Bone marrow (tissue), 2 donors: ENCODE data around the gene PODXL2.
"Not testable (repeated sequence)": the region's sequence is repeated elsewhere in the genome, so short reads cannot be mapped to it uniquely, and the experiment has no call there.

Experiments
- DNase-seq, 2 donors: peaks; one replicate each; lab custom pipeline; 2025; lab: John Stamatoyannopoulos, UW

The PODXL2 gene

DNA sequence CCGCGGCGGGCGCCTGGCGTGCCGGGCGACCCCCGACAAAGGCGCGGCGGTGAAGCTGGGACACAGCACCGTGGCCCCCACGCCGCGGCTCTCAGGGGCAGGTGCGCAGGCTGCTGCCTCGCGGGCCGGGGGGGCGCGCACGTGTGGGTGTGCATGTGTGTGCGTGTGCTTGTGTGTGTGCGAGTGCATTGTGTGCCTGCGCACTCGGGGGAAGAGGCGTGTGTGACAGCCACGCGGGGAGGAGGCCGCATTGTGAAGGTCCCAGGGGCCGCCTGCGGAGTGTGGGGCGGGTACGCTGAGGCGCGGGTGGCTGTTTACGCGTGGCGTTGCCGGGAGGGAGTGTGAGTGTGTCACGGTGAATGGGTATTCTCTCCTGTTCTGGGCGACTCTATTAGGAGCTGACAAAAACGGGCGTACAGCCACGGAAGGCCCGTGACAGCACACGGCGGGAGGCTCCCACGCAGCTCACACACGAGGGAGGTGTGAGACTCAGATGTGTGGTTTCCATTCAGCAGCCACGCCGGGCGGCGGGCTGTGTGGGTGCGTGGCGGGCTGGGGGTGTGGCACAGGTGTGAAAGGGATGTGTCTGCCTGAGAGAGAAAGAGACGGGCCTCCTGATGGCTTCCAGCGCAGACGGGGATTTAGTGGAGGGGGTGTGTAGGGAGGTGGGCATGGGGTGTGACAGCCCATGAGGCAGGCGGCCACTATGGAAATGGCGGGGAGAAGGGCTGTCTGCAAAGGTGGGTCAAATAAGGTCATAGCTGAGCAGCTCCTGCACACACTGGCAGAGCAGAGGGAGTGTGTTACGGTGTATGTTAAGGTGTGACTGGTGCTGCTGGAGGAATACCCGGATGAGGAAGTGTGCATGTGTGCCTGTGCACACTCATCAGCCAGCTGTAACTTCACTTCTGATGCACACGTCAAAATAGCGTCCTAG, 750 bp downstream of the PODXL2 start:
- DNase-seq, result no peak

DNA sequence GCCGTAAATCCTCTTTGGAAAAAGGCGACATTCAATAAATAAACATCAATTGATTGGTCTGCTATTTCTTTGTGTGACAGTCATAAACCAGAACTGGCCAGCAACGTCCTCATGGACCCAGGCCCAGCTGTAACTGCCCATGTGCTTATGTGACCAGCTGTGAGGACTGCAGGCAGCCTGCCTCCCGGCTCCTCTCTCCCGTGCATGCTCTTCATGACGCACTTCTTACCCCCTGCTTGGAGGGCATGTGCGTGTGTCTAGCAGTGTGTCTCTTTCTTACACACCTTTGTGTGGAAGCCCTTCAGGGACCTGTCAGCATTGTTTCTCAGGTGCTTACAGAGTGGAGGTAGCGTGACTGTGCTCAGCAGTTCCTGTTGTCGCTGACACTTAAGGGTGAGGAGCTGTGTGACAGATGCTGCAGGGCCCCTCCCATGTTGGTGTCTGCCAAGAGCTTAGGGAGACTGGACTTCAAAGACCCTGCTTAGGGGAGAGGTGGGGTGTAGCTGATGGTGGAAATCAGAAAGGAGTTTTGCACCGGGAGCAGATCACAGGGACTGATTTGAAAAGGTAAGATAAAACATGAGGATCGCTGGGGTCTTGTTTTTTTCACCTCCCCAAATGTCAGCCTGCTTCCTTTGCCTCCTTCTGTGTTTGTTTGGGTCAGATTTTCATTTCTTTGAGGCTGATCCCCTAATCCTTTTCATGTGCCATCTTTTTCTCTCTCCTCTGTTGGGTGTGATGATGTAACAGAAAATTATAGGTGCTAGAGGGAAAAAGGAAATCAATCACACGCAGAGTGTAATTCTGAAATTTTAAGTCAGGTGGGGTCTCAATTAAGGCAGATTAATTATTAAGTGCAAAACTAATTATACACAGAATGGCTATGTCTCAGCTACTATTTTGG, 2.1 kb downstream of the PODXL2 start:
- no peak for DNase-seq

DNA sequence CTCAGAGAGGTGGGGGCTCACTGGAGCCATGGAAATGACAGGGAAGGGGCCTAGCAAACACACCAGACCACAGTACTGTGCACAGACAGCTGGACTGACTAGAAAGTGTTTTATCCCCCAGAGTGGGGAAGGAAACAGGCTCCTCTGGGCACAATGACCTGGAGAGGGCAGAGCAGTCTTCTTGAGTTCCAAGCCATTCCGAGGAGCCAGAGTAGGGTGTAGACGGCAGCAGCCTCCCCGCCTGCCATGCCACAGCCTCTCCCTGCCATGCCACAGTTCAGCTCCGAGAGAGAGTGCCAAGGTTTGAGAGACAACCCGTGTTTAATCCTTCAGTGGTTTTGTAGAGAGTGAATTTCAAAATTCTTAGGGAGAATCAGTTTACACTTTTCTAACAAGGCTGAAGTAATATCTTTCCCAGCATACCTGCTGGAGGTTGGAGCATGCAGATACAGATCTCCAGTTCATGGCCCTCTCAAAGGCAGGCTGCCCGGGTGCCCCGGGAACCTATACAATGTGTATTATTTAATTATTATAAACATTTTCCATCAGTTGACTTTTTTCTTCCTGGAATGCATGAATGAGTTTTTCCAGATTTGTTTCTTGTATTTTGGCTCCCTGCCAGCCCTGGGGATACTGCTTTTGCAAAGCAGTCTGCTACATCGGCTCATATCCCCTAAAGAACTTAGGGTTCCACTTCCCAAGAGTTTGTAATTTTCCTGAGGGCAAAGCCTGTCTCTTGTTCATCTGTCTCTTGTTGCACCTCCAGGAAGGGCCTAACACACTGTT, 3.2 kb downstream of the PODXL2 start:
- no peak for DNase-seq

DNA sequence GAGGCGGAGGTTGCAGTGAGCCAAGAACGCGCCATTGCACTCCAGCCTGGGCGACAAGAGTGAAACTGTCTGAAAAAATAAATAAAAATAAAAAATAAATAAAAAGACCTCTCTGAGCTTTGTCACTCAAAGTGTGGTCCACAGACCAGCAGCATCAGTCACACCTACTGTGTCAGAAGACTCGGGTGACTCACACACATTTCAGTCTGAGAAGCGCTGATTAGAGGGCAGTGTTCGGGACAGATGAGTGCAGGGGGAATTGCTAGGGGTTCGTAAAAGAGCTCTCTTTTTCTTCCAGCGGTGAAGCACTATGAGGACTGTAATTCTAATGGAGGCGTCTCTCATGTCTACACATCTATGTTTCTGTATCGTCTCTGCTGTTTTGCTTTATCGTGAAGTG, 5.7 kb downstream of the PODXL2 start:
- DNase-seq, result no peak

DNA sequence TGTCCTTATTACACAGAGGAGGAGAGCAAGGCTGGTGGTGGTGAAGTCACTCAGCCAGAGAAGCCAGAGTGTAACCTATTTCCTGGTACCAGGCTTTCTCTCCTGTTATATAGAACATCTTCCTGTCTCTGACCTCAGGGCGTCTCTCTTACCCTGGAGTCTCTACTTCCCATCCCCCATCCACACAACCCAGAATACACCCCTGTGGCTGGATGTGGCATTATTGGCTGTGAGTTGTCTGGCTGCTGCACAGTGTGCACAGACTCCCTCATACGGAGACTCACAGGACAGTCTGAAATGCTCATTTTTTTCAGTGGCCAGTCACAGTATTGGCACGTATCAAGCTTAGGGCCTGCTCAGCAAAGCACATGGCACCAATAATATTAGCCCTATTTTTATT, 8.6 kb downstream of the PODXL2 start:
- DNase-seq, result peak in 1 of 2 donors; percentile 23

DNA sequence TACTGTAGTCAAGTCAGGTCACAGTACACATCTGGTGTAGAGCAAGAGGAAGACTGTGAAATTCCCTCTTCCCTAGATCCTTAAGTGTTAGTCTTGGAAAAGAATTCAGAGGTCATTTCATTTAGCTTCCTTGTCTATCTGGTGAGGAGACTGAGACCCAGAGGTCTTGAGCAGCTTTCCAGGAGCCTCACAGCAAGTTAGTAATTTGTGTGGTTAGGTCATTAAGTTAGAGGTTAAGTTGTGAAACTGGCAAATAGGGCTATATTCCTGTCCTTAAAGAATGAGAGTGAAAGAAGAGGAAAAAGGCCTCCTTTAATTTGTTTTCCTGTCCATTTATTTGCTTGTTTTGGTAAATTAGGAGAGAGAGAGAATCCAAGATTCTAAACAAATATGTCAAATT, 9.0 kb downstream of the PODXL2 start:
- no peak for DNase-seq

DNA sequence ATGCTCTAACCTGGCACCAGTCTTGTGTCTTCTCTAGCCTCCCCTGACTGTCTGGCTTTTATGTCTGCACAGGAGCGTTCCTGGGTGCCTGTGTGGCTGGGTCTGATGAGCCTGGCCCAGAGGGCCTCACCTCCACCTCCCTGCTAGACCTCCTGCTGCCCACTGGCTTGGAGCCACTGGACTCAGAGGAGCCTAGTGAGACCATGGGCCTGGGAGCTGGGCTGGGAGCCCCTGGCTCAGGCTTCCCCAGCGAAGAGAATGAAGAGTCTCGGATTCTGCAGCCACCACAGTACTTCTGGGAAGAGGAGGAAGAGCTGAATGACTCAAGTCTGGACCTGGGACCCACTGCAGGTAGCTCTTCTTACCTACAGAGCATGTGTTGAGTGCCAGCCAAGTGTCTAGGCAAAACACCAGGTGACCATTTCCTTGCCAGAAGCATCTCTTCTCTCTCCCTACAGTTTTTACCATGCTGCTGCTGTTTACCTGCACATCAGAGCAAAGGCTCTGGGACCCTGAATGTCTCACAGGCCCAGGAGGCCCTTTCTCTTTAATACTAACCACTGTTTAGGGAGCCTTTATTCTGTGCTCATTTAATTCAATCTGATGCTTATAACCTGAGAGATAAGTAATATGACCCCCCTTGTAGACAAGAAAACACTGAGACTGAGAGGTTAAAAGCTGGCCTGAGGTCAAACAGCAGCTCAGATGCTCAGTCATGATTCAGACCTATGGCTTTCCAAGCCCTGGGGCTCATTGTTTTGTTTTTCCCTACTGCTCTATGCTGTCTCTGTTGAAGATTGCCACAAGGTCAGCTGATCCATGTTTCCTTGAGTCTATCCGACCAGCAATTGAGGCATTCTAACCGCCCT, 10.4 kb downstream of the PODXL2 start:
- no peak for DNase-seq

DNA sequence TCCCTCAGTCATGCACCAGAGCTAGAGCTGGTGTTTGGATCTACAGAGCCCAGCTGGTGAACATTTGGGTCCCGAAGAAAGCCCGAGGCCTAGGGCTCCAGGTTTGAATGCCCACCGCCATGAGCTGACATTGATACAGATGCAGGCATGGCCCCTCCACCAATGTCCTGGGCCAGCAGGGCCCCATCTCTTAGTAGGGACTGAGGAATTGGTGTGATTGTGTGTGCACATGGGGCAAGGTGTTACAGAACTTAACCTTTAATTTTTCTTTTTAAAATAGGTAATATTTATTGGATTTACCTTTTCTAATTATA, 11.0 kb downstream of the PODXL2 start:
- no peak for DNase-seq

DNA sequence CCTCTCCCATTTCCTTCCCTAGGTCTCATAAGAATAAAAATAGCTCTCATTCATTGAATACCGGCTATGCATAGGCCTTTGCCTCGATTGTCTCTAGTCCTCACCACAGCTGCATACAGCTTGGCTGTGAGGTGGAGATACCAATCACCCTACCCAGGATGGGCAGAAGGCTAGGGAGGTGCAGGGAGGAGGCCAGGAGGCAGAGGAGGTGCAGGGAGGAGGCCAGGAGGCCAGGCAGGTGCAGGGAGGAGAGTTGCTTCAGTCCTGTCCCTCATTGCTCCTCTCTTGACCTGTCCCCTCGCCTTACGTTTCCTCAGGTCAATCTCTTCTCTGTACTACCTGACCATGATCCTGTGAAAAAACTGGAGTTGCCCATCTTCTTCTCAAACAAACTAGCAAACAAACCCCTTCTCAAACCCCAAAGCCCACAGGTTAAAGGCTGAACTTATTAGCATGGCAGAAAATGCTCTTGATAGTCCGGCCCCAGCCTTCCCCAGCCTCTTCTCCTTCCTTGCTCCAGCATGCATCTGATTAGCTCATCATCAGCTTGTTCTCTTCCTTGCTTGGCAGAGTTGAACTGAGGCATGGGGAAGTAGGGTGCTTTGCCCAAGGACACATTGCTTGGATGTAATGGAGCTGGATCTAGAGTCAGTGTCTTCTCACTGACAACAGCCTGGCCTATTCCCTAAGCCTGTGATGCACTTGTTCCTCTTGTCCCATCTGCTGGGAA, 15.8 kb downstream of the PODXL2 start:
- no peak for DNase-seq

DNA sequence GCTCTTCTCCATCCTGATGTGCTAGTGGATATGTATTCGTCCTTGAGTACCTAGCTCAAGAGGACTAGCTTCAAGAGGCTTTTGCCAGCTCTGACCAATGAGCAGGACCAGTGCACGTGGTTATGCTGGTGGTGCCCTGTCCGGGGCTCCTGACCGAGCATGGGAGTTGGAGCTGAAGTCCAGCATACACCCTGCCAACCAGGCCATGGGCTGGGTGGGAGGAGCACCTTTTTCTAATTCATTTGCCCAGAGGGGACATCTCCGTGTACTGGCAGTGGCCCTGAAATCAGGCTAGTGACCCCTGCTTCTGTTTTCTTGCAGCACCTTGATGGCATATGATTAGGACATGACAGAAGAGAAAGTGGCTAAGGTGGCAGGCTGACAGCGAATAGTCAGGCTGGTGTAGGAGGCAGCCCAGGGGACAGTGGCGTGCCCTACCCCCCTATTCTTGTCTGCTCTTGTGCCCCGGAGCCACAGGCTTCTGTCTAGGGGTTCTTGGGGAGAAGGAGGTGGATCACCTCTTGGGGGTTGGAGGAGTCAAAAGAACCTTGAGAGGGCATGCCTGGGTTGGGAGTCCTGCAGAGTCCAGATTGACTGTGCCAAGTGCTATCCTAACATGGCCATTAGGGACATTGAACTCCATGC, 16.5 kb downstream of the PODXL2 start:
- no peak for DNase-seq

DNA sequence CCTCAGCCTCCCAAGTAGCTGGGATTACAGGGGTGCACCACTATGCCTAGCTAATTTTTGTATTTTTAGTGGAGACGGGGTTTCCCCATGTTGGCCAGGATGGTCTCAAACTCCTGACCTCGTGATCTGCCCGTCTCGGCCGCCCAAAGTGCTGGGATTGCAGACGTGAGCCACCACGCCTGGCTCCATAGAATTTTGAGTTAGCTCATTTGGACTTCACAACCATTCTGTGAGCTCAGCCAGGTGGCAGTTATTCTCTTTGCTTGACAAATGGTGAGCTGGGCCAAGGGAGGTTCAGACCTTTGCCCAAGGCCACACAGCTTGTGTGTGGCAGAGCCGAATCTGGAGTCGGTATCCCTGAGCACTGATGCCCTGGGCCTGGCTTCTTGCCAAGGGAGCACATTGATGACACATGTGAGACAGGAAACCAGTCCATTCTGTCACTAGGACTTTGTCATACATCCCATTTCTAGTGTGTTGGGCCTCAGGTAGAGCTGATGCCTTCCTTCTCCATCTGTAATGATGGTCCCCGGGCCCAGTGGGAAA, 17.6 kb downstream of the PODXL2 start:
- no peak for DNase-seq

DNA sequence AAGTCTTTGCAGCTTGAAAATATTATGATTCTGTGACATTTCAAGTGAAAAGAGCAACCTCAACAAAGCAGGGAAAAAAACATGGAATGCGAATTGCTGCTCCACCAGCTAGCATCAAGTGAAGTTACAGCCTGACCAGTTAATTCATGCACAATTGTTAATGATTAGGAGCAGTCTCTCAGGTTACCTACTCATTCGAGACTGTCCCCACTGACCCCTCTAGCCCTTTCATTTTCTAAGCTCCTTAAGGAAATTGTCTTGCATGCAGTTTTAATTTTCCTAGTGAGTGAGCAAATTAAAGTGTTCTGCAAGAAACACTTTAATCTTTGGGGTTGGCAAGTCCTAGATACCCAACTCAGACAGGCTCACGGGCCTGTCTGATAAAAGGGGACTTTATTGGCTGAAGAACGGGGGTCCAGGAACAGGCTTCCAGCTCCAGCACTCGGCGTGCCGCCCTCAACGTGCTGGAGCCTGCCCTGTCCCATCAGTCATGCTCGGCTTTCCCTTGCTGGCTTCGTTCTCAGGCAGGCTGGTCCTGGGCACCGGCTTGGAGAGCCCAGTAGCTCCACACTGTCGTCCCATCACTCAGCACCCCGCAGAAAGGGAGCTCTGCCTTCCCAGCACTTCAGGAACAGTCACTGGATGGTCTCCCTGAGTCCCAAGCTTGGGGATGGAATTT, 18.3 kb downstream of the PODXL2 start:
- DNase-seq, result no peak

DNA sequence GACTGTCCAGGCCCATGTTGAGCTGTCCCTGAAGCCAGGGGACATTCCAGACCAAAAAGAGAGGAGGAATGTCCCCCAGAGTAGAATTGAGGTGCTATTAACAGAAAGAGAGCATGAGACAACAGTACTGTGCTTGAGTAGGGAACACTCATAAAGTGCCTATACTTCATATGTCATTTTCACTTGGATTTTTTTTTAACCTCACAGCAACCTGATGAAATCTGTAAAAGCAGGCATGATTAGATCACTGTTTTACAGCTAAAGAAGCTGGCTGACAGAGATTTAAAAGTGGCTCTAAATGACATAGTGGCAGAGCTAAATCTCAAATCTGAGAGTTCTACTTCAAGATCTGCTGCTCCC, 18.8 kb downstream of the PODXL2 start:
- DNase-seq, result no peak

DNA sequence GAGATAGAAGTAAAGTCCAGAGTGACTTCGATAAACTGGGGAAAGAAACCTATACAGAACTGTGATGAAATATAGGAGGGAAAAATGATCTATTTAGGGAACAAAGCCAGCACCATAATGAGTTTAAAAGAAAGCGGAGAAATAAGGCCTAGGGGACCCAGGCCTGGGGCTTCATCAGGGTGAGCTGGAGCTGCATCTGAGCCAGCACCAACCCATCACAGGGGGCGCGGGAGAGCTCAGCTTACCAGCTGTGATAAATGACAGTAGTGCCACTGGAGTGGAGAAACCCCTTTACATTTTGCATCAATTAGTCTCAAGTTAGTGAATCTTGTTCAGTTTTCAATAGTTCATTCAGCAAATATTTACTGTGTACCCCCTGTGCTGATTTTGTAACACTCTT, 21.3 kb downstream of the PODXL2 start:
- no peak for DNase-seq

DNA sequence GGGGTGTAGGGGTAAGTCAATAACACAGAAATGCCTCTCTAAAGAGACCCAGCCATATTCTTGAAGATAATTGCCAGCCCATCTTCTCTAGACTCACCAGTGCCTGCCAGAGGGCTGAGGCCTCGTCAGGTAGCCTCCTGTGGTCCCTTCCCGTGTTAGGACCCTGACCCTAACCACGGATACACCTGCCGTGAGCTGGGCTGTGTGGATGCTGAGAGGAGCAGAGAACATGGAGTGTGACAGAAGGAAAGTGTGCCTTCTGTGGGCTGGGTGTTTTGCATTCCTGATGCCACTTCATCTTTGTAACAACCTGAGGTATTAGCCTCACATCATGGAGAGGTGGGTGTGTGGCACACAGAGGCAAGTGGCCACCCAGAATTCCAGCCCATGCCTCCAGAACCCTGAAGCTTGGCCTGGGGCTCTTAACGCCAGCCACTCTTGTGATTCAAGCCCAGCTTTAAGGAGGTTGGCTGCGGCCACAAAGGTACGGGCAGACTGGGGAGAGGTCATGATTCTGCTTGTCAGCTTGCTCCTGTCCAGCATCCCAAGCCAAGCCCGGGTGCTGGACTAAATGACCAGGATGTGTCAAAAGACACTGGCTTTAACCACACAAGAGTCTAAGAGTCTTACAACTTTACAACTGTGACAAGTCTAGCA, 22.7 kb downstream of the PODXL2 start:
- DNase-seq, result no peak

DNA sequence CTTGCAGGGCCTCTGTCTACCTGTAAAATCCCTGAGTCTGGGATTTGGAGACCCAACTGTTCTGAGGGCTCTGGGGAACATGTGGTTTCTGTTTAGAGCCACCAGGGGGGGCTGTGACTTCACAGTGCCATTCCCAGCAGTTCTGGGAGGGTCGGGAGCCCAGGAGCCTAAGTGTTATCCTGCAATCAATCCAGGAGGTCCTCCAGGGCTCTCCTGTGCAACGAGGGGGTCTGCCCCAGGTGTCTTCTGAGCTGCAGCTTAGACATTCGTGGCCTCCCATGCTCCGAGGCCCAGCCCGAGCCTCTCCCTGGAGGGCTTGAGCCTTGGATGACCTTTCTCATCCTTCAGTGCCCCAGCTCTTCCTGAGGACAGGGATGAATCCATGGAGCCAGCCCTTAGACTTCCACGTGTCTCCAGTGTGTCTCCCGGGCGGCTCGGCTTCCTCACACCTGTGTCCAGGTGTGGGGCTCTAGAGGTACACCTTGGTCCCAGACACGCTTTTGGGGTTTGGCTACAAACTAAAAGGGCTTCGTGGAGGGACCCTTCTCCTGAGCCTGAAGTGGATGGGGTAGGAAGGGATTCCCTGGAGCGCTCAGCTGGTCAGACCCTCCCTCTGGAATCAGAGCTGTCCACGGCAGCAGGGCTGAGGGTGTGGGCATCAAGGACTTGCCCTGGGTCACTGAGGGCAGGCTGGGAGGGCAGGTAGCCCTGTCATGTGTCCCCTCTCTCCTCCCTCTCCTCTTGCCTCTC, 23.4 kb downstream of the PODXL2 start:
- DNase-seq, result peak; percentile 23 to 50

DNA sequence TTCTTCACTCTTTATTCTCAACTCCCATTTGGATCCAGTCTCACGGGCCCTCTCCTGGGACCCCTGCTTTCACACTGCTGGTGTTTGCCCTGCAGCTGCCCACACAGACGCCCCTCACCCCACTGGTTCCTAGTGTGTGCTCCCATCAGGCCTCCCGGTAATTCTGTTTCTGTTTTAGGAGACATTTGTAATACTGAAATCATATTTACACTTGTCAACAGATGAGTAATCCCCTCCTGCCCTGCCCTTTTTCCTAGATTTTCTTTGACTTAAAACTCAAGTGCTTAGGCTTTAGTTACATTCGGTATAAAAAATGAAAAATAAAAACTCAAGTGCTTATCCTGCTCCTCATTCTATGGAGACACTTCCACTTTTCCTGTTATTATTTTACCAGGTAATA, 25.4 kb downstream of the PODXL2 start:
- DNase-seq, result no peak

DNA sequence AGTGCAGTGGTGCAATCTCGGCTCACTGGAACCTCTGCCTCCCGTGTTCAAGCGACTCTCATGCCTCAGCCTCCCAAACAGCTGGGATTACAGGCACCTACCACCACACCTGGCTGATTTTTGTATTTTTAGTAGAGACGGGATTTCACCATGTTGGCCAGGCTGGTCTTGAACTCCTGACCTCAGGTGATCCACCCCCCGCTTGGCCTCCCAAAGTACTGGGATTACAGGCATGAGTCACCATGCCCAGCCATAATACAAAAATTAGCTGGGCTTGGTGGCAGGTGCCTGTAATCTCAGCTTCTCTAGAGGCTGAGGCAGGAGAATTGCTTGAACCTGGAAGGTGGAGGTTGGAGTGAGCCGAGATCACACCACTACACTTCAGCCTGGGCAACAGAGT, 26.0 kb downstream of the PODXL2 start:
- DNase-seq, result not testable (repeated sequence)
